ENCODE results near the gene ZNF878.

ZNF878 gene

DNA sequence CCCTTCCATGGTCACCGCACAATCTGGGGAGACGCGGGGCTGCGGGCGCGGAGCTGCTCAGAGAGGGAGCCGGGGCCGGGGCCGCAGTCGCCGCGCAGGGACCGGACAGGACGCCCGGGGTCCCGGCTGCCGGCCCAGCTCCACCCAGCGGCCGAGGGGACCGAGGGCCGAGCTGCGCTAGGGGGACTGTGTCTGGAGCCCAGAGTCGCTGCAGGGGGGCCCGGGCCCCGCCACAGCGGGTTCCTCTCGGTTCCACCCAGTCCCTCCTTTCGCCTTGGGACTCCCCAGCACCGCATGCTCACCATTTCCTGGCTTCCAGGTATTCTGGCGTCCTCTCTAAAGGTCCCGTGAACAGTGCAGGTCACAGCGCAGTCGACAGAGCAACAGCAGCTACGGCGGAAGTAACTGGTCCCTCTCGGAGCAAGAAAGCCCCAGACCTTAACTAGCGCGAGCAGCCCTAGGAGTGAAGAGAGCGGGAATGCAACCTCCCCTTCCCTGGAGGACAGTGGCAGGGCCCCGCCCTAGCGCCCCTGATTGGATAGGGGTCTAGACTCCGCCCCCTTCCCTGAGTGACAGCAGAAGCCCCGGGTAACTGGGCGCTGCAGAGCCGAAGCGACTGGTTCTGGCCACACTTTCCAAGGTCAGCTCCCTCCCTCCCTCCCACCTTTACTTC, at the start of gene ZNF878:
ZNF878 (minus strand) TSS at position 465 of the 673 bp plus-strand sequence; CDS start at position 305, 160 bp downstream.
- peak; percentile 10 for TF ChIP-seq CTCF (conservative IDR thresholded peaks at IDR 0.05; ENCODE audit: low read depth, low read length)
- peak; percentile 54 for DNase-seq (ENCODE audit: low read depth)
- H3K4me3 ChIP-seq (ENCODE audit: low read length) = peak within 1 kb of the TSS; percentile 73

- no peak overlapping the region for H3K4me3 ChIP-seq (ENCODE audit: low read length)
- DNase-seq (ENCODE audit: low read depth) = no peak
- TF ChIP-seq CTCF (conservative IDR thresholded peaks at IDR 0.05; ENCODE audit: low read depth, low read length) = no peak
Measured at GRCh38 chr19:12098040-12098439, 45.3 kb upstream of the ZNF878 start.

- no peak overlapping the region for H3K4me3 ChIP-seq (ENCODE audit: low read length)
- no peak for DNase-seq (ENCODE audit: low read depth)
- TF ChIP-seq CTCF (conservative IDR thresholded peaks at IDR 0.05; ENCODE audit: low read depth, low read length) = no peak
Measured at GRCh38 chr19:12095111-12095790, 42.5 kb upstream of the ZNF878 start.

DNA sequence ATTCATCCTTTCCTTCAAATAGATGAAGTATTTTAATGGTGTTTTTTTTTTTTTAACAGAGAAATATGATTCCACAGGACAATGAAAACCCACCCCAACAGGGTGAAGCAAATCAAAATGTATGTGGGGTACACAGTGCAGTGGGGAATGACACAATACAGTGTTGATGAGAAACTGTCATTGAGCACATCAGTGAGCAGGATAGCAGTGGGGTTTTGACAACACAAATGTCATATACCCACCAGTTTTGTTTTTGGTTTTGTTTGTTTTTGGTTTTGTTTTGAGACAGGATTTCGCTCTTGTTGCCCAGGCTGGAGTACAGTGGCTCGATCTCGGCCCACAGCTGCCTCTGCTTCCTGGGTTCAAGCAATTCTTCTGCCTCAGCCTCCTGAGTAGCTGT, 41.0 kb upstream of the ZNF878 start:
- no peak for TF ChIP-seq CTCF (conservative IDR thresholded peaks at IDR 0.05; ENCODE audit: low read depth, low read length)
- DNase-seq (ENCODE audit: low read depth) = no peak
- no peak overlapping the region for H3K4me3 ChIP-seq (ENCODE audit: low read length)

DNA sequence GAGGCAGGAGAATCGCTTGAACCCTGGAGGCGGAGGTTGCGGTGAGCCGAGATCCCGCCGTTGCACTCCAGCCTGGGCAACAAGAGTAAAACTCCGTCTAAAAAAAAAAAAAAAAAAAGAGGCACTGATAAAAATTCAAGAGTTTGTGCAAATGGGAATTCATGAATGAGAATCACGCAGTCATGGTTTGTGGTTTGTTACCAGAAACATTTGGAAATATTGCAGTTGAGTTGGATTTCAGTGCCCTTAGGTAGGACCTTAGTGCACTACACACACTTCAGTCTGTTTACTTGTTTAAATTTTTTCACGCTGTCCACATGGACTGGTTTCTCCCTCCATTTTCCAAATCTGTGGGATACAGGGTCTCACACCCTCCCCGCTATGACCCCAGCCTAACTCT, 40.2 kb upstream of the ZNF878 start:
- no peak for DNase-seq (ENCODE audit: low read depth)
- peak overlapping the region; percentile 75 for H3K4me3 ChIP-seq (ENCODE audit: low read length)
- no peak for TF ChIP-seq CTCF (conservative IDR thresholded peaks at IDR 0.05; ENCODE audit: low read depth, low read length)

- no peak for TF ChIP-seq CTCF (conservative IDR thresholded peaks at IDR 0.05; ENCODE audit: low read depth, low read length)
- H3K4me3 ChIP-seq (ENCODE audit: low read length) = peak overlapping the region; percentile 75
- peak; percentile 64 for DNase-seq (ENCODE audit: low read depth)
Measured at GRCh38 chr19:12092065-12092867, 39.5 kb upstream of the ZNF878 start.
